GM18907 (cell line): ENCODE measurements around the gene CLPX.
"Not testable (repeated sequence)": the region's sequence is repeated elsewhere in the genome, so short reads cannot be mapped to it uniquely, and the experiment has no call there.

Experiments
- ATAC-seq: cut with Tn5 transposase; IDR thresholded peaks from one replicate; pipeline ENCODE4 v1.9.1; 2021; ENCODE audit warnings: mild to moderate bottlenecking, moderate library complexity; ENCODE audit not compliant: unreplicated experiment

CLPX gene

GRCh38 chr15:65105038-65105437 lies 80.1 kb downstream of the CLPX start:
- ATAC-seq: no peak

GRCh38 chr15:65102912-65103311 lies 82.2 kb downstream of the CLPX start:
- ATAC-seq: no peak

GRCh38 chr15:65101891-65102708 lies 83.0 kb downstream of the CLPX start:
- ATAC-seq: no peak

- no peak for ATAC-seq
These were observed 83.7 kb downstream of the CLPX start for GRCh38 chr15:65101411-65101890.

GRCh38 chr15:65100442-65100841 lies 84.7 kb downstream of the CLPX start:
- no peak for ATAC-seq

GRCh38 chr15:65099801-65100200 lies 85.3 kb downstream of the CLPX start:
- not testable (repeated sequence) for ATAC-seq

- no peak for ATAC-seq
These were observed 85.8 kb downstream of the CLPX start for GRCh38 chr15:65099336-65099735.
